Activated naive CD4-positive, alpha-beta T cell treated with anti-CD3 and anti-CD28 coated beads, Interleukin-2, amount 50 U/mL, for 16 hours (primary cell): ENCODE results near the gene PLEKHM2.

ENCODE experiments used
- DNase-seq: peaks from one replicate; pipeline ENCODE4 v3.0.0-alpha.2; 2020

Gene PLEKHM2

DNA sequence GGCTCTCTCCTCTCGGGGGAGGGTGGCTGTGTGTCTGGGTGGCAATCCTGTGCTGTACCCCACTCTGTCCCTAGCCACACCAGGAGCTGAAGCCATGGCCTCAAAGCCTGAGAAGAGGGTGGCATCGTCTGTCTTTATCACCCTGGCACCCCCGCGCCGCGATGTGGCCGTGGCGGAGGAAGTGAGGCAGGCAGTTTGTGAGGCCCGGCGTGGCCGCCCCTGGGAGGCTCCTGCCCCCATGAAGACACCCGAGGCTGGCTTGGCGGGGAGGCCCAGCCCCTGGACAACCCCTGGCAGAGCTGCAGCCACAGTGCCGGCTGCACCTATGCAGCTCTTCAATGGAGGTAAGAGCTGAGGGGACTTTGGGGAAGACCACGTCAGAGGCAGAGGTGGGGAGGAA lies 80.8 kb downstream of the PLEKHM2 start:
- no peak for DNase-seq

DNA sequence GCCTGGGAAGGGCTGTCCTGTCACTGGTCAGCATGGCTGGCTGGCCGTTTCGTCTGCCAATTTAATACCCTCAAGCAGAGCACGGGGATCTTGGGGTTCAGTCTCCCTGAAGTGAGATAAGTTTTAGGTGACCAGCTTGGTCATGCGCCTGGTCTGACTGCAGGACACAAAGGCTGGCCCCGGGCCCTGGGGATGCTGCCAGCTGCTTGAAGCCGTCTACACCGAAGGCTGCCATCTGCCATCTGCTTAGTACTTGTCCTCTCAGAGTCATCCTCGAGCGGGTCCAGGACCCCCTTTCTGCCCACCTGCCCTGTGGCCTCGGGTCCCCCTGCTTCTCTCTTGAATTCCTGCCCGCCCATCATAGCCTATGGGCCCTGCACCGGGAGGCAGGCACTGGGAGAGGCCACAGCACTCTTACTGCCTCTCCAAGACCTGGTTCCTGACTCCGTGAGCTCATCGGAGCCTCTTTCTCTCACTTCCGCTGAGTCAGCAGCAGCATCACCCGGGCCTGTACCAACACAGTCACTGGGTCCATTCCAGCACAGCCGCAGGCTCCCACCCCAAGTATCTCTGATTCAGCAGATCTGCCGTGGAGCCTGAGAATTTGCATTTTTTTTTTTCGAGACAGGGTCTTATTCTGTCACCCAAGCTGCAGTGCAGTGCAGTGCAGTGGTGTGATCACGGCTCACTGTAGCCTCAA lies 81.5 kb downstream of the PLEKHM2 start:
- no peak for DNase-seq

DNA sequence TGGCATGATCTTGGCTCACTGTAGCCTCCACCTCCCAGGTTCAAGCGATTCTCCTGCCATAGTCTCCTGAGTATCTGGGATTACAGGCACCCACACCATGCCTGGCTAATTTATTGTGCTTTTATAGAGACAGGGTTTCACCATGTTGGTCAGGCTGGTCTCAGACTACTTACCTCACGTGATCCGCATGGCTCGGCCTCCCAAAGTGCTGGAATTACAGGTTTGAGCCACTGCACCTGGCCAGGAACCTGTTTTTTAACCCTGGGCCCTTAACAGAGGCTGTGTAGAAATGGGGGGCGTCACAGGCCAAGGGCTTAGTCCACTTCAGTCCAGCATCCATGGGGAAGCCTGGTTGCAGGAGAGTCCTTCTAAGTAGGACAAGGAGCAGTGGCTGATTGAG lies 83.8 kb downstream of the PLEKHM2 start:
- no peak for DNase-seq

DNA sequence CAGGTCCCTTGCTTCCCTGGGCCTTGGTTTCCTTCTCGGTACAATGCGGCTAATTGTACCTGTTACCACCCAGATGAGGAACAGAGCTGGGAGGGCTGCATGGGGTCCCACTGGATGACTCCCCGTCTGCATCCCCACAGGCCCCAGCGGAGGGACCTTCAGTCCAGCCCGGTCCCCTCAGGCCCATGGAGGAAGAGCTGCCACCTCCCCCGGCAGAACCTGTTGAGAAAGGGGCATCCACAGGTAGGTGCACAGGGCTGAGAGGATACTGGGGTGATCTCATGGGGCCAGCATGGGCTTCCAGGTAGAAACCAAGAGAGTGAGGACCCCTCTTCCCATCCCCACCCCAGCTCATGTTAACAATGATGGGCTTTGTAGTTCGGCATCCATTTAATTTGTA lies 84.3 kb downstream of the PLEKHM2 start:
- no peak for DNase-seq

DNA sequence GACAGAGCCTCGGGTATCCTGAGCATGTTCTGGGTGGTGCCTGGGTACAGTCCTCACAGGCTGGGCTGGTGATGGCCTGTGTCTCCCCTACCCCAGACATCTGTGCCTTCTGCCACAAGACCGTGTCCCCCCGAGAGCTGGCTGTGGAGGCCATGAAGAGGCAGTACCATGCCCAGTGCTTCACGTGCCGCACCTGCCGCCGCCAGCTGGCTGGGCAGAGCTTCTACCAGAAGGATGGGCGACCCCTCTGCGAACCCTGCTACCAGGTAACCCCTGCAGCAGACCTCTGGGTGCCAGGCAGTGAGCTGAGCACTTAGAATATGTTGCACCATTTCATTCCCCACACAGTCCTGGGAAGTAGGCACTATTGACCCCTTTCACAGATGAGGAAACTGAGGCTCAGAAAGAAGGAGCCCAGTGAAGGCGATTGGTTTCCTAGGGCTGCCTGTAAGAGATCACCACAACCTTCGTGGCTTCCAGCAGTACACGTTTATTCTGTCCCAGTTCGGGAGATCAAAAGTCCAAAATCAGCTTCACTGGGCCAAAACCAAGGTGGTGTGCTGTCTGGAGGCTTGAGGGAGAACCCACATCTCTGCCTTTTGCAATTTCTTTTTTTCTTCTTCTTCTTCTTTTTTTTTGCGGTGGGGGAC lies 86.3 kb downstream of the PLEKHM2 start:
- DNase-seq, result no peak

DNA sequence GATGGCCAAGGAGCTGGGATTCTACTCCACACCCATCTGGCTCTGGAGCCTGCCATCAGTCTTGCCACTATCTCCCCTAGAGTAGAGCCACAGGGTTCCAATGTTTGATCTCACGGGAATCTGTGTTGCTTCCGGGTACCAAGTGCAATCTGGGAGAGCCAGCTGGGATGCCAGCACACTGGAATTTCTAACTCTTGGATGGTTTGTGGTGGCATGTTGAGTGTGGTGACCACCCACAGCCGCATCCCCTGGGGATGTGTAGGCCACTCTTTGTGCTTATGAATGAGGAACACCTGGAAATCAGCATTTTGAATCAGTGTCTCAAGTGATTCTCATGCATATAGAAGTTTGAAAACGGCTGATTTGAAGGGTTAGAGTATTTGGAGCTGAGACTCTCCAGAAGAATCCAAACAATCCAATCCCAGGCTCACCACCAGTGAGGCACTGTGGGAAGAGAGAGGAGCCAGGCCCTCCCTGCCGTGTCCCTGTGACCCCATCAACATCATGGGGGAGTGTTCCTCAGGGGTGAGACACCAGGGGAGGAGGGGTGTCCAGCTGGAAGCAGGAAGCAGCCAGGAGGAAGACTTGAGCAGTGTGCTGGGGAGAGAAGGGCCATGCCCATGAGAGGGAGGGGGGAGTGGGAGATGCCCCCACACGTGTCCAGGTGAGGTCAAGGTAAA lies 87.9 kb downstream of the PLEKHM2 start:
- no peak for DNase-seq

DNA sequence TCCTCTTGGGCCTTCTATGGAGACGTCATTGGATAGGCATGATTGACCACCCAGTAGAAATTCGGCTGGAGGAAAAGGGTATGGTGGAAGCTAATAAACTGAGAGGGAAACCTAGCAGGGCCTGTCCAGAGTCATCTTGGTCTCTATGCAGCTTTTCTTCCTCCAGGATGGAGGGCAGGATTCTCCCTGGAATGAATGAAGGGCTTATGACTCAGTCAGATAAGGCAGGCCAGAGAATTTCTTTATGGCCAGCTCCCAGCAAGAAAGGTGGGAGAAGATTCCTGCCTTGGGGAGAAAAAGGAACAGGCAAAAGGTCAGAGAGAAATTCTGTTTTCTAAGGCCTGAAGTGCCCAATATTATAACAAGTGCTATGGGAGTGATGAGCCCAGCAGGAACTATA lies 91.6 kb downstream of the PLEKHM2 start:
- no peak for DNase-seq

DNA sequence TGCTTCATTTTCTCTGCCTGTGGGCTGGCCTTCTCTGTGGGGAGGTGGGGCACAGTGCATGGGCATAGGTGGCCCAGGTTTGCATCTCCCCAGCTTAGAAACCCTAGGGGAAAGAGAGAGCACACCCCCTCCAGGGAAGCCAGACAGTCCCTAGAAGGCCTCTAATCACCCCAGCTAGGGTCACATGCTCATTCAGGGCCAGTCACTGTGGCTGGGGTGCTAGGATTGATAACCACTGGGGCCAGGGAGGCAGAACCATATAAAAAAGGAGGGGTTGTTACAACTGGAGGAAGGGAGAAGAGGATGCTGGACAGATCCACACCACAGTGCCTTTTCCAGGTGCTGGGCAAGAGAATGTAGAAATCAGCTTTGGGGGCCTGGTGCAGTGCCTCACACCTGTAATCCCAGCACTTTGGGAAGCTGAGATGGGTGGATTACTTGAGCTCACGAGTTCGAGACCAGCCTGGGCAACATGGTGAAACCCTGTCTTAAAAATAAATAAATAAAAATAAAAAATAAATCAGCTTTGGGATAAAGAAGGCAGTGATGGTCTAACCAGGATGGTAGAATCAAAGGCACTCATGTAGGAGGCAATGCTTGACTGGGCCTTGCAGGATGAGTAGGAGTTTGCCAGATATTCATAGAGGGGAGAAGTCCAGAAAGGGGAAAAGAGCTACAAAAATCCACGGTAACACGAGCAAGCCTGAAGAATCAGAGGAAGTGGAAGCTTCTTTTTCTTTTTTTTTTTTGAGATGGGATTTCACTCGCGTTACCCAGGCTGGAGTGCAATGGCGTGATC lies 94.0 kb downstream of the PLEKHM2 start:
- no peak for DNase-seq
